ENCODE results near the gene SPPL3.

The SPPL3 gene

GRCh38 chr12:120725659-120726509 is 178.3 kb downstream of the SPPL3 start, which contains the start of gene ACADS:
ACADS (plus strand) TSS chr12:120725826; CDS start chr12:120725886, 60 bp downstream.
- DNase-seq (ENCODE audit: low read depth, low spot score) = no peak

- DNase-seq (ENCODE audit: low read depth, low spot score) = no peak
Measured at GRCh38 chr12:120725151-120725658, 179.0 kb downstream of the SPPL3 start.

- no peak for DNase-seq (ENCODE audit: low read depth, low spot score)
Measured at GRCh38 chr12:120724720-120725119, 179.4 kb downstream of the SPPL3 start.

- no peak for DNase-seq (ENCODE audit: low read depth, low spot score)
Measured at GRCh38 chr12:120722784-120723183, 181.4 kb downstream of the SPPL3 start.

- DNase-seq (ENCODE audit: low read depth, low spot score) = no peak
Measured at GRCh38 chr12:120721866-120722265, 182.3 kb downstream of the SPPL3 start.

- DNase-seq (ENCODE audit: low read depth, low spot score) = no peak
Measured at GRCh38 chr12:120720987-120721801, 183.0 kb downstream of the SPPL3 start.

GRCh38 chr12:120720234-120720986 is 183.7 kb downstream of the SPPL3 start:
- DNase-seq (ENCODE audit: low read depth, low spot score) = no peak

- no peak for DNase-seq (ENCODE audit: low read depth, low spot score)
Measured at GRCh38 chr12:120719496-120720233, 184.5 kb downstream of the SPPL3 start.

GRCh38 chr12:120719072-120719471 is 185.1 kb downstream of the SPPL3 start:
- DNase-seq (ENCODE audit: low read depth, low spot score) = no peak

- no peak for DNase-seq (ENCODE audit: low read depth, low spot score)
Measured at GRCh38 chr12:120718055-120718454, 186.1 kb downstream of the SPPL3 start.

GRCh38 chr12:120713861-120714482 is 190.2 kb downstream of the SPPL3 start:
- DNase-seq (ENCODE audit: low read depth, low spot score) = no peak

- no peak for DNase-seq (ENCODE audit: low read depth, low spot score)
Measured at GRCh38 chr12:120712610-120713009, 191.5 kb downstream of the SPPL3 start.

All from brain pericyte (primary cell).